Stimulated activated CD4-positive, alpha-beta T cell treated with anti-CD3 and anti-CD28 coated beads, TNF-alpha, amount 100 ng/mL, for 4 hours (primary cell): ENCODE data around the gene BCKDHB.
"Not testable (repeated sequence)": the region's sequence is repeated elsewhere in the genome, so short reads cannot be mapped to it uniquely, and the experiment has no call there.

Source experiments
- DNase-seq, 3 experiments: peaks; one replicate each; pipeline ENCODE4 v3.0.0-alpha.2; 2020; ENCODE audit warnings: low read depth in 3 of 3

The BCKDHB gene

GRCh38 chr6:80263585-80263984 is 157.1 kb downstream of the BCKDHB start:
- no peak for DNase-seq

DNA sequence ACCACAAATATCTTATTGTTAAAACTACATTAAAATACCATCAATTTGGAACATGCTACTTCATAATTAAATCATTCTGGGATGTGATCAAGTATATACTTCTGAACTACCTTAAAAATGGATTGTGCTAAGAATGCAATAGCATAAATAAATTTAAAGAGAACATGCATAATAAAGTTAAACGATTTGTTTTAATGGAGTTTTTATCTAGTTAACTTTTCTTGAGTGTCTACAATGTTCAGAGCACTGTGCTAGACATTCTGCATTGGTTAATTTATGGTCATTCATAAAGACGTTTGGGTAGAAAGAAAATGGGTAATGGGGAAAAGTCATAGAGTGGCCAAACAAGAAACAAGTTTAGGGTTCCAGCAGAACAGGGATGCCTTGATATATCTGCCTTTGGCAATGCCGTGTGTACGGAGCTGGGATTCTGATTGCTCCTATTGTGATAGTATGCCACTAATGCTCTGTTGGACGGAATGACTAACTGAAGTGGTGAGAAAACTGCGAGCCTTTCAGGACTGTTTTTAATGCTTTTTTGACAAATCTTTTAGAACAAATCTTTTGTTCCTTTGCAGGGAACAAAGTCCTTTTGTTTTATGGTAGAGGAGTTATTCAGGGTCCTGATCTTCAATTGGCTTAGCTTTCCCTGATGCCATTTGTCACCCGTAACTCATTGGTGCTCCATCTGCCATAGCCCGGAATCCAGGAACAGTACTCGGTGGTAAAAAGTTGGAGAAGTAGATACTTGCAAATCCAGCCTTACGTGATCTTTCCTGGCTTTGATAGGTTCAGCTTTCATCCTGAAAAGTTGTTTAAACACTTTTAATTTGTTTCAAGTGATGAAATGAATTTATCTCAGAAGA is 162.6 kb downstream of the BCKDHB start:
- DNase-seq = no peak

GRCh38 chr6:80271074-80271473 is 164.6 kb downstream of the BCKDHB start:
- no peak for DNase-seq

GRCh38 chr6:80272988-80273387 is 166.5 kb downstream of the BCKDHB start:
- no peak for DNase-seq

DNA sequence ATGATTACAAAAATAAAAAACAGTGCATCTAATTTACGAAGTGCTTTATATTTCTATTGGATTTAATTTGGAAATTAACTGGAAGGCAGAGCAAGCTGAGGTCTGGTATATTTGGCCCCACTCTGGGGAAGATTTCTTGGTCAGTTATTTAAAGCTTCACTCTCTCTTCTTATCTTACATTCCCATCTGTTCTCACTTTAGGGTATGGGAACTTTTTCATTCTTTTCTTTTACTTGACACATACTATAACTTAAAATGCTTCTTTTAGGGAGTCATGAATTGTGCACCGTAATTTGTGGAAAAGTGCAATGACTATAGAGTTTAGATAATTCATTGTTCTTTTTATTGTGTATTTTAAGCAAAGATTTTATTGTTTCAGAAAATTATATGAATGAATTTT is 170.4 kb downstream of the BCKDHB start:
- DNase-seq = no peak

DNA sequence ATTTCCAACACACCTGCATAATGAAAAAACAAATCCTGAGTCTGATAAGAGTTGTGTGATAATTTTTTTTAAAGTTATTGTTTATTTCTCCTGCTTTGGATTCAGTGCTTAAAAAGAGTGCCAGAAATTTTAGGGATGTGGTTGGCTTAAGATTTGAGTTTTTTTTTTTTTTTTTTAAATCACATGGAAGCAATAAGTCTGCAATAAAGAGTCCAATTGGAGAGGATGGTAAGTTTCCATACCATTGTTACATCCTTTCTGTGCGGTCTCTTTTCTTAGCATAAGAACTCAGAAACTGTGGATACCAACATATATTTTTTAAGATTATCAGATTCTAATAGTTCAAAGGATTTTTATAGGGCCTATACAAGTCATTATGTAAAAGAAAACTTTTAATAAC is 171.0 kb downstream of the BCKDHB start:
- no peak for DNase-seq

DNA sequence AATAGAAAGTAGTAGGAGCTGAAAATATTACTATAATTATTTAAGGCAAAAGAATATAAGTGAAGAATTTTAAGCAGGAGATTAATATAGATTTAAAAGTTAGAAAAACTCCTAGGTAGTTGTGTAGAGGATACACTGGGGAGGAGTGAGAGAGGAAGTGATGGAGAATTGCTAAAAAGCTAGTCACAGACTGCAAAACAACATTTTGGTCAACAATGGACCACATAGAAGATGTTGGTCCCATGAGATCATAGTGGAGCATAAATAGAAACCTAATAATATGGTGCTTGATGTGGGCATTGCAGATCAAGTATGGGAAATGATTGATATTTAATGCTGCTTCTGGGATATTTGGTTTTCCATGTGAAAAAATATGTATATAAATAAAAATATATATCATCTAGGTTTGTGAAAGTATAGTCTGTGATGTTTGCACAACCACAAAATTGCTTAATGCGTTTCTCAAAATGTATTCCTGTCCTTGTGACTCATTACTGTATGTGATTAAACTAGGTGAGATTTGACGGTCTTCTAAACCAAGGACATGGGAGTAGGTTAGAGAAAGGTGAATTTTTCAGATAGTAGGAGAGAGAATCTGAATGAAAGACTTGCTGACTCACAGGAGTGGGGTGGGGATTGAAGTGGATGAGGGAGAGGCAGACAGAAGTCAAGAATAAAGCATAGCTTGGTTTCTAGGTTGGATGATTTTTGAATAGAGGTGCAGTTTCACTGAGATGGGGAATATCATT is 174.0 kb downstream of the BCKDHB start:
- DNase-seq = no peak

DNA sequence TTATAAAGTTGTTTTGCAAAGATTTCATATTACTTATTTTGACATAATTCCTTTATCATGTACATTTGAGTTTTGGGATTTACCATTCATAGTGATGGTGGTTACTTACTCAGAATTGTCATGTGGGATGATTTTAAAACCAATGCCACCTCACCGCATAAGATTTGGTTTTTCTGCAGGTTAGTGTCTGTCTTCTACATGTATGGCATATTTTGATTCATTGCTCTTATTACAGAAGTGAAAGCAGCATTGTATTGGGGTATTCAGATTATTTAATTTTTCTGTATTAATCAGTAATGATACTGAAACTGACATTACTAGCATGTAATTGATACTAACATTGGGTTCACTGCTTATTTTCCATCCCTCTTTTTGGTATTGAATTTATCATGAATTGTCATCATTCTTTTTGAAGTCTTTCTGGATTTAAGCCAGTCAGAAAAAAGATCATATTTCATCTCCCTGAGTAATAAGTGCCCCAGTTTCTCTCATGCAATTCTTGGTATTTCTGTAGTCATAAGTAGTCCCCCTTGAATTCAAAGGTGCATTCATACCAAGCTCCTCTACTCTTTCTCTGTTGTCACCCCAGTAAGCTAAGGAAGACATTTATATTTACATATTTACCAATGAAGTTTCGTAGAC is 176.6 kb downstream of the BCKDHB start:
- no peak for DNase-seq

DNA sequence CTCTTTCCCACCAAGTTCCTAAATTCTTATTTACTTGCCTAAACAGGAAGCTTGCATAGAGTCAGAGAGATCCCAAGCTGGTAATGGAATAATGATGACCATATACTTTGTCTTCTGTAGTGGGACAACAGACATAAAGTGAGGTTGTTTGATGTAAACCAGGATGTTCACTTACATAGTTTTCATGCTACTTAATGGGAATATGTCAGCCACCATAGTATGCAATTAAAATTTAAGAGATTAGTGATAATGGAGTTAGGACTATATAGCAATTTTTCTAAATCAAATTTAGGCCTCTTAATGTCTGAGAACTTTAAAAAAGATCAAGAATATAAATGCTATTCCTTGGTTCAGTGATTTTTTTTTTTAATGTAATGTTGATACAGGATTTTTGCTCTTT is 180.6 kb downstream of the BCKDHB start:
- DNase-seq = no peak

DNA sequence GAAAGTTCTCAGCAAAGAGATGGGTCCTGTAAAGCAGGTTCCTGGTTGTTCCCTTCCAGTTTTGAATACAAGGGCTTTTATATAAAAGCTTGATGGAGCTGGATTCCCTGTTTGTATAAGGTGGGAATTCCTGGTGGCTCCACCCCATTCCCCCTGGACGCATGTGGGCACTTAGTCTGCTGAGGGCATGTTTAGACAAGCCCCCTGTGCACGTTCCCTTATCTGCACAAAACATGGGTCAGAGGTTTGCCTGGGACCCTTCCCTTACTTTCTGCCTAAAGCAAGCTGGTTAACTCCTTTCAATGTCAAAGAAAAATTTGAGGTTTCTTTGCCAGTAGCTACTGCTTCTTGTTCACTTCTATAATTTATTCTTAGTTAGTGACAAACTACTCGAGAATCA is 181.1 kb downstream of the BCKDHB start:
- no peak for DNase-seq

DNA sequence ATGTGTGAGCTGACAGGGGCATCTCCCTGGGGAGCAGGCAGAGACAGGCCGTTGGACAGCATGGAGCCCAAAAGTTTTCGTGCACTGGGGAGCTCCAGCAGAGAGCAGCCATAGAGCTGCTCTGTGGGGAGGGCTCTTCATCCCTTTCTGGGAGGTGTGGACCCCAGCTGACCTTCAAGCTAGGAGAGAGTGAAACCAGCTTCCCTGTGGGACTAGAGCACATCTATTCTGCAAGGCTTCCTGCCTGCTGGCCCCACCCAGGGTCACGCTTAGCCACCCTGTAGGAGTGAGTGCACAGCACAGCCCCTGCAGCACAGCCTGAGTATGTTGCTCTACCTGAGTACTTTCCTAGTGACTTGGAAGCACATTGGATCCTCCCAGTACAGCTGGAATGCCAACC is 183.3 kb downstream of the BCKDHB start:
- no peak for DNase-seq

DNA sequence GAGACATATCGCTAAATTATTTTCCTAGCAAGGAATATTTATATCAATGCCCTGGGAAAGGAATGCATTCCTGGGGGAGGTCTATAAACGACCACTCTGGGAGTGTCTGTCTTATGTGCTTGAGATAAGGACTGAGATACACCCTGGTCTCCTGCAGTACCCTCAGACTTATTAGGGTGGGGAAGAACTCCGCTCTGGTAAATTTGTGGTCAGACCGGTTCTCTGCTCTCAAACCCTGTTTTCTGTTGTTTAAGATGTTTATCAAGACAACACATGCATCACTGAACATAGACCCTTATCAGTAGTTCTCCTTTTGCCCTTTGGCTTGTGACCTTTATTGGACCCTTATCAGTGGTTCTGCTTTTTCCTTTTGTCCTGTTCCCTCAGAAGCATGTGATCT is 188.1 kb downstream of the BCKDHB start:
- DNase-seq = not testable (repeated sequence)

DNA sequence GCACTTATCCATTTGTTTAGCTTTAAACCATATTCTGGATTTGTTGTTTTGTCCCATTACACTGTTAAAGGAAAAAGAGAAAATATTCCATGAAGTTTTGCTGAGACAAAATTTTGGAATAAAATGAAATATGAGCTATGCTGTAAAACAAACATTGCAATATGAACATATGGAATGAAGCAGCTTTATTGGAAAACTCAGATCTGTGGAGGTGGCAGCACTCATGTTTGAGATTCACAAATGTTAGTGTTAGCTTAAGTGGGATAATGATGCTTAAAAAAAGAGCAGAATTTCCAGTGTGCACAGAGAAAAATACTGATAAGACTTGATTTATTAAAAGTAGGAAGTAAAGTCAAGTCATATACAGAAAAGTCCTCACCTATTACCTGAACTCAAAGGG is 196.2 kb downstream of the BCKDHB start:
- no peak for DNase-seq

- no peak for DNase-seq
Observed at GRCh38 chr6:80304014-80304413, 197.5 kb downstream of the BCKDHB start.

DNA sequence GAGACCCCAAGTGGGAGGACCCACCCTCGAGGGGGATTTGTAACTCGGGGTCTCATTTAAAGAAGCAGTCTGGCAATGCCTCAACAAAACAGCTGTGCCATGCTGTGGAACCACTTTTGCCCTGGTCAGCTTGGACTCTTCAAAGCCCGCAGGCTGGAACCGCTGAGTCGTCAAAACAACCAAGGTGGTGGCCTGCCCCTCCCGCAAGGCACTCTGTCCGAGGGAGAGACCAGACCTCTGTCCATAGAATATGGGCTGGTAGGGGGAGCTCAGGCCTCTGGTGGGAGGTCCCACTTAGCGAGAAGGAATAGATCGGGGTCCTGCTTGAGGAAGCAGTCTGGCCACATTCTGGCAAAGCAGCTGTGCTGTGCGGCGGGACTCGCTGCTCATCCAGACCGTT is 208.1 kb downstream of the BCKDHB start:
- DNase-seq = no peak

DNA sequence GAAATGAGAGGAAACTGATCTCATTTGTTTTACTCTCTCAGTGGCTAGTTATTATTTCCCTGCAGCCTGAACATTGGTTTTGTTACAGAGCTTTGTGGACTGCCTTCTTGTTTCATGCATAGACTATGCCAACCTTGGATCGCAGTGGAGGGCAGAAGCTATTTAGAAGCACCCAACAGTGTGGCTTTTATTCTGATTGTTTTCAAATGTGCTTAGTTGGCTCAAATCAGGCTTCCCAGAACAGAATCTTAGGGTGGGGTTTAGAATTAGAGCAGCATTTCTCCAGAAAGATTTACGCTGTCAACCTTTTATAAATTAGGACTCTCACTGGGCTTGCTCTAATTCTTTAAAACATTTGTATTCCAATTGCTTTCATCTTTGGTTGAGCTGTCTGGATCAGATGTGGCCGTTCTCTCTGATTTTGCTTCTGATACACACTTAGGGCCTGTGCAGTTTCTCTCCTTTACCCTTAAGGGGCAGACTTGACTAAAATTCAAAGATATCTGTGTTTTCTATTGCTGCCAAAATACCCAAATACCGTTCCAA is 210.3 kb downstream of the BCKDHB start:
- DNase-seq = no peak

- DNase-seq = no peak
Observed at GRCh38 chr6:80319196-80319595, 212.7 kb downstream of the BCKDHB start.

GRCh38 chr6:80321011-80321410 is 214.5 kb downstream of the BCKDHB start:
- no peak for DNase-seq

- DNase-seq = no peak
Observed at GRCh38 chr6:80325742-80326141, 219.3 kb downstream of the BCKDHB start.

- DNase-seq = no peak
Observed at GRCh38 chr6:80328652-80329051, 222.2 kb downstream of the BCKDHB start.

- no peak for DNase-seq
Observed at GRCh38 chr6:80329496-80329895, 223.0 kb downstream of the BCKDHB start.

DNA sequence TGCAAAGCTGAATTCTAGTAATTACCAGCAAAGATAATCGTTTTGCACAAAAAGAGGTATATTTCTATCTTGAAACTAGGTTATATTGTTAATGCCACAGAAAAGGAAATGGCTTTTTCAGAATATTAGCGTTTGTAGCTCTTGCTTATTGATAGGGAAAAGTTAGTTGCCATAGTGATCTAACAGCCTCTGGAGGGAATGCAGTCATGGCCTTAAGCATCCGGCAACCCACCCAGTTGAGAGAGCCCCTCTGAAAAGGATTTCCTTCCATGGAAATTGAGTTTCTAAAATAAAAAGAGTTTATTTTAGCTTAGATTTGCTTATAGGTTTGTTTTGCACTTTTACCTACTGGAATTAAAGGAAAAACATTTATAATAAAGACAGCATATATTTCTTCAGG is 224.5 kb downstream of the BCKDHB start:
- no peak for DNase-seq
